HG03565 (cell line): ENCODE measurements around the gene CCDC12.

Source experiments
- ATAC-seq: cut with Tn5 transposase; IDR thresholded peaks from one replicate; pipeline ENCODE4 v1.9.1; 2021; ENCODE audit warnings: mild to moderate bottlenecking, moderate library complexity; ENCODE audit not compliant: unreplicated experiment

CCDC12 gene

GRCh38 chr3:46959161-46959511 lies 17.4 kb downstream of the CCDC12 start:
- ATAC-seq = no peak

- ATAC-seq = no peak
Measured at GRCh38 chr3:46958467-46959160, 17.9 kb downstream of the CCDC12 start.

- ATAC-seq = no peak
Measured at GRCh38 chr3:46957092-46957820, 19.3 kb downstream of the CCDC12 start.

- ATAC-seq = no peak
Measured at GRCh38 chr3:46955801-46956259, 20.7 kb downstream of the CCDC12 start.

GRCh38 chr3:46955157-46955556 lies 21.4 kb downstream of the CCDC12 start:
- ATAC-seq = no peak

GRCh38 chr3:46954178-46954577 lies 22.4 kb downstream of the CCDC12 start:
- no peak for ATAC-seq

- ATAC-seq = no peak
Measured at GRCh38 chr3:46953234-46954010, 23.1 kb downstream of the CCDC12 start.

GRCh38 chr3:46952813-46953212 lies 23.7 kb downstream of the CCDC12 start:
- no peak for ATAC-seq

GRCh38 chr3:46950650-46951241 lies 25.8 kb downstream of the CCDC12 start:
- ATAC-seq = no peak

- ATAC-seq = no peak
Measured at GRCh38 chr3:46950177-46950576, 26.4 kb downstream of the CCDC12 start.

- ATAC-seq = no peak
Measured at GRCh38 chr3:46948830-46949671, 27.5 kb downstream of the CCDC12 start.

- ATAC-seq = no peak
Measured at GRCh38 chr3:46947981-46948791, 28.4 kb downstream of the CCDC12 start.

- no peak for ATAC-seq
Measured at GRCh38 chr3:46947546-46947901, 29.0 kb downstream of the CCDC12 start.

- ATAC-seq = no peak
Measured at GRCh38 chr3:46946856-46947545, 29.5 kb downstream of the CCDC12 start.

- ATAC-seq = no peak
Measured at GRCh38 chr3:46946416-46946815, 30.1 kb downstream of the CCDC12 start.

- no peak for ATAC-seq
Measured at GRCh38 chr3:46944191-46944590, 32.4 kb downstream of the CCDC12 start.

GRCh38 chr3:46943237-46944187 lies 33.0 kb downstream of the CCDC12 start:
- ATAC-seq = no peak
